ENCODE measurements around the gene COPE.
"Not testable (repeated sequence)": the region's sequence is repeated elsewhere in the genome, so short reads cannot be mapped to it uniquely, and the experiment has no call there.

COPE gene

DNA sequence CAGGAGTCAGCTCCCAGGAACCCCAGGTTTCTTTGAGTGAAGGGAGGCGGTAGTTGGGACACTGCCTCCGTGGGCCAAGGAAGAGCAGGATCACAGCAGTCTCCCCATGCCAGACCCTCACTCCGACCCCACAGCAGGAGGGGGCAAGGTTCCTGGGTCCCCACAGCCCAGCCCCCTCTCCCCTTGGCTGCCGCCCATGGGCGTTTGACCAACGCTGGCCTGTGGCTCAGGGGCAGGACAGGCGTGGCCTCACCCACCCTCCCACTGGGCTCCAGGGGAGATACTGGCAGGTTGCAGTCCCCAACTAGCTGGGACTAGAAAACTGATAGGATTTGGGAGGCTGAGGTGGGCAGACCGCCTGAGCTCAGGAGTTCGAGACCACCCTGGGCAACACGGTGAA lies 9.2 kb downstream of the COPE start:
- no peak for DNase-seq (ENCODE audit: extremely low read depth in 1 of 2, low read depth in 1 of 2)

DNA sequence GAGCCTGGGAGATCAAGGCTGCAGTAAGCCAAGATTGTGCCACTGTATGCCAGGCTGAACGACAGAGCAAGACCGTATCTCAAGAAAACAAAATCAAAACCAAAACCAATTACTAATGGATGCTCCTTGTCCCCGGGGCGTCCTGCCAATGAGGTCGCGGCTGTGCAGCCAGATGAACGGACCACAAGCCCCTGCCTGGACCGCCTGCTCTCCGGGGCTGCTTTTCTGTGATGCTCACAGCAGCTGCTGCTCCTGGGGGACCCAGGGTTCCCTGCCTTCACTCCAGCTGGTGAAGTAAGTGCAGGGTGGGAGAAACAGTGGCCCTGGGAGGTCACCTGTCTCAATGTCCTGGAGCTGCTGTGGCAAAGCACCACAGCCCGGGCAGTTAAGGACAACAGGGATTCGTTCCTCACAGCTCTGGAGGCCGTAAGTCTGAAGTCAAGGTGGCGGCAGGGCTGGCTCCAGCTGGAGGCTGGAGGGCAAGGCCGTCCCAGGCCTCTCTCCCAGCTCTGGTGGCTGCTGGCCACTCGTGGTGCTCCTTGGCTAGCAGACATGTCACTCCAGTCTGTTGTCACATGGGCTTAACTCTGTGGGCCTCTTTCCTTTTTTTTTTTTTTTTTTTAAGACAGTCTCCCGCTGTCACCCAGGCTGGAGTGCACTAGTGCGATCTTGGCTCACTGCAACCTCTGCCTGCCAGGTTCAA lies 10.1 kb downstream of the COPE start:
- DNase-seq (ENCODE audit: extremely low read depth in 1 of 2, low read depth in 1 of 2) = no peak

DNA sequence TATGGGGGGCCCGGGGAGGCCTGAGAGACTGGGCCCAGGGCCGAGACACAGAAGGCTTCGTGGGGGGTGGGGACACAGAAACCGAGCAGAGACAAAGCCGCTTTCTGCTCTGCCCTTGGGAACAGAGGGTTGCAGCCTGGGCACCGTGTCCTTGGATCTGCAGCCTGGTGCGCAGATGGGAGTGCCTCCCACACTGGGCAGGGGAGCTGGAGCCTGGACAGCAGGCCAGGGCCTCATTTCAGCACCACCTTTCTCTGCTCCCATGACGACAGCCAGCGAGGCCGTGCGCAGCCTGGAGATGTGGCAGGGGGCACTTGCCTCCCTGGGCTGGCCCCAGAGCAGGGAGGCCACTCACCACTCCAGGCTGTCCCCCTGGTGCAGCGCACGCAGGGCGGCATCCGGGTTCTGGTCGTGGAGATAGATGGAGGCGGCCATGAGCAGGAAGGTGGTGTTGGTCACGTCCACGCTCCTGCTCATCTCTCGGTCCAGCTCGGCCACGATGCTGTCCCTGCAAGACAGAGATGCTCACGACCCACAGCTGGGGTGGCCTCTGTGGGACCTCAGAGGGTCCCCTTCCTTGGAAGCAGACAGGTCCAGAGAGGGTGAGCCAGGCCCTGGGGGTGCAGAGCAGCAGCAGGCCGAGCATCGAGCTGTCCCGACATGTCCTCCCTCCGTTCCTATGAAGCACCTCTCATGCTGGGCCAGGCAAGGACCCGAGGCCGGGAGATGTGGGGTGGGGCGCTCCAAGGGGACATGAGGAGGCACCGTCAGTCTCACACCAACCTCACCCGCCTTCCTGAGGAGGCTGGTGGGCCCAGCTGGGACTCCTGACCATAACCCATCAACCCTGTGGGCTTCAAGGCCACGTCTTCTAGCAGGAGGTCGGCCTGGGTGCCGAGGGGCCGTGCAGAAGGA lies 12.3 kb downstream of the COPE start:
- DNase-seq (ENCODE audit: extremely low read depth in 1 of 2, low read depth in 1 of 2) = no peak

DNA sequence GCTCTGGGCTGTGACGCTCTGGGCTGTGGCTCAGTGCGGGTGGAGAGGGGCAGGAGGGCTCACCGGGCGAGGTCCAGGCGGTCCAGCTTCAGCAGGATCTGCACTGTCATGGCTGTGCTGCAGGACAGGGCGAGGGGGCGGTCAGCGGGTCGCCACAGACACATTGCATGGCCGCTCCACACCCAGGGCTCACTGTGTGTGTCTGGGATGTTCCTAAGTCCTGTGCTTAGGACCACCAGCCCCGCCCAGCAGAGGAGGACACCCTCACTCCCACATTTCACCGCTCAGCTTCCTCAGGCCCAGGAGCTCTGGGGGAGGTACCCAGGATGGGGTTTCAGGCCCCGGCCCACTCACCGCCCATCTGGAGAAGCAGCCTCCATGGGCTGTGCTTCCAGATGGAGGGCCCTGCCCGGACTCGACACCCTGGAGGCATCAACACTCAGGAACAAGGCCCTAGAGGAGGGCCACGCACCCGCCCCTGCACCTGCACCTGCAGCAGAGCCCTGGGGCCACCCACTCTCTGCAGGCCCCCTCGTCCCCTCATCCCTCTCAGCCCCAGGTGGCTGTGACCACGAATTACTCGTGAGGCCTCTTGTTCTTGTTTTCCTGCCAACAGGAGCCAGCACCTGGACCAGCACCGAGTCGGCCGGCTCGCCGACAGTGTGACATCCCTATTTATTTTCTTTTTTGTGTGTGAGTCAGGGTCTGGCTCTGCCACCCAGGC lies 13.5 kb downstream of the COPE start:
- no peak for DNase-seq (ENCODE audit: extremely low read depth in 1 of 2, low read depth in 1 of 2)

DNA sequence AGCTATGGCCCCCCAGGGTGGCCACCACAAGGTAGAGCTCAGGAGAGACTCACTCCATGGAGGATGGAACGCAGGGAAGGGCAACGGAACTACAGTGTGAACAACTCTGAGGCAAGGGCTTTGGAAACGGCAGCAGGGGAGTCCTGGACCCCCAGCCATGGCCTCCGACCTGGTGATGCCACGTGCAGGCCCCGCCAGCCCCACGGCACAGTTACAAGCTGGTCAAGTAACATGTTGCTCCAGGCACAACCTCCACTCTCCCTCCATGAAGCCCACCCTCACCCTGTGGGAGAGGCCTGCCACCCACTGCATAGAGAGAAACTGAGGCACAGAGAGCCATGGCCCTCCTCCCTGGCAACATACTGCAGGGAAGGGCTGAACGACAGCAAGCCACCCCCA lies 14.1 kb downstream of the COPE start:
- no peak for DNase-seq (ENCODE audit: extremely low read depth in 1 of 2, low read depth in 1 of 2)

DNA sequence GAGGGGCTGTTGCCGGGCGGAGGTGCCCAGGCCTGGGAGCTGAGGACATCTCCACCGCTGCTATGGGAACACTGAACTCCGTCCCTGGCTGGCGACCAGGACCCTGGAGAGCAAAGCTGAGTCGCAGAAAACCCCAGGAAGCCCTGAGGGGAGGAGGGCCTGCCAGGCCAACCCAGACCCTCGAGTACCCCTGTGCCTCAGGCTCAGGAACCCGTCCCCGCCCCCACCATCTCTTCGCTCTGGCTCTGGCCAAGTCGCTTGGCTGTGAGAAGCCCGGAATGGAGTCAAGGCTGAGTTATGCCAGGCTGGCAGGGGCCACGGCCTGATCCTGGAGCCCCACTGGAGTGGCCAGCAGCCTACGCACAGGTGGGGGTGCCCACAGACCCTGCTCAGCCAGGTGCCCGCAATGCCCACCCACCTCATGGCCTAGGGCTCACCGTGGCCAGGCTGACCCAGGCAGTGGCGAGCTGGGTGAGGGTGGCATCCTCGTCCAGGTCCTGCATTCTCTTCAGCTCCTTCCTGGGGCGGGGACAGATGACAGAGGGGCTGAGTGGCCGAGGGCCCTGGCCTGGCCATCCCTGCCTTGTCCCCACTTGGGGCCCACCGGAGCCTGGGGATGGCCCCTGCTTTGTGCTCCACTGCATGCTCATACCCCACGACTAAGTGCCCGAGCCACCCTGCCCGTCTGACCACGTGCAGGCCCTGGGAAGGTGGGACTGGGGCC lies 14.7 kb downstream of the COPE start:
- no peak for DNase-seq (ENCODE audit: extremely low read depth in 1 of 2, low read depth in 1 of 2)

DNA sequence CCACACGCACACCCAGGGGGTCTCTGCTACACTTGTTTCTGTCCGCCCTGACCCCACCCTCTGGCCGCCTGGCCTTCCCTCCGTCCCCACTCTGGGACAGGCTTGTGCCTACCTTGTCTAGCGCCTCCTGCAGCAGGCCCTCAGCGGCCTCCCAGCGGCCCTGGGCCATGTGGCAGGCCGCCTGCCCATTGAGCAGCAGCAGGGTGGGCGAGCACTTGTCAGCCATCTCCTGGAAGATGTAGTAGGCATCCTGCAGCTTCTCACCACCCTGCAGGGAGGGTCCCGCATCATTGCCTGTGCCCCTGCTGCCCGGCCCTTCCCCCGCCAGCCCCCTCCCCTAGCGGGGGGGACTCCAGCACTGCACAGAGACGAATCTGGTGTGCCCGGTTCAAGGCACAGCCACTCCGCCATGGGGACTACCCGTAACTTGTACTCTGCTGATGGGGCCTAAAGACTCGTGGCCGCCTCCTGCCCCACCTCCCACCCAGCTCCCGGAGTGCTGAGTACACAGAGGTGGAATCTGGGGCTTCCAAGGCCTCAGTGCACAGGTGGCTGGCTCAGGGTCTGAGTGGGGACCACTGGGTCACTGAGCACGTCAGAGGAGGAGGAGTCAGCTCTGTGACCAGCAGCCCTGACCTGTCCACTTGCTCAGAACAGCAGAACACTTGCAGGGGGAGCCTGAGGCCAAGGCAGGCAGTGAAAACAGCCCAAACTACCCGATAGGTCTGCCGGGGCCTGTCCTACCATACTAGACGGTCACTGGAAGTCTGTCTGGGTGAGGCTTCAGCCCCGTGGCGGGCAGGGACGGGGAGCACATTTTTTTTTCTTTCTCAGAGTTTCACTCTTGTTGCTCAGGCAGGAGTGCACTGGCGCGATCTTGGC lies 15.8 kb downstream of the COPE start:
- DNase-seq (ENCODE audit: extremely low read depth in 1 of 2, low read depth in 1 of 2) = no peak

DNA sequence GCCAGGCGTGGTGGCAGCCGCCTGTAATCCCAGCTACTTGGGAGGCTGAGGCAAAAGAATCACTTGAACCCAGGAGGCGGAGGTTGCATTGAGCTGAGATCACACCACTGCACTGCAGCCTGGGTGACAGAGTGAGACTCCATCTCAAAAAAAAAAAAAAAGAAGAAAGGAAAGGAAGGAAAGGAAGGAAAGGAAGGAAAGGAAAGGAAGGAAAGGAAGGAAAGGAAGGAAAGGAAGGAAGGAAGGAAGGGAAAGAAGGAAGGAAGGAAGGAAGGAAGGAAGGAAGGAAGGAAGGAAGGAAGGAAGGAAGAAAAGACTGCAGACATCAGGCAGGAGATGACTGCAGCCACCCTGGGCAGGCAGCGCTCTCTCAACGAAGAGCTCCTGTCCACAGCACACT lies 16.7 kb downstream of the COPE start:
- DNase-seq (ENCODE audit: extremely low read depth in 1 of 2, low read depth in 1 of 2) = not testable (repeated sequence)

DNA sequence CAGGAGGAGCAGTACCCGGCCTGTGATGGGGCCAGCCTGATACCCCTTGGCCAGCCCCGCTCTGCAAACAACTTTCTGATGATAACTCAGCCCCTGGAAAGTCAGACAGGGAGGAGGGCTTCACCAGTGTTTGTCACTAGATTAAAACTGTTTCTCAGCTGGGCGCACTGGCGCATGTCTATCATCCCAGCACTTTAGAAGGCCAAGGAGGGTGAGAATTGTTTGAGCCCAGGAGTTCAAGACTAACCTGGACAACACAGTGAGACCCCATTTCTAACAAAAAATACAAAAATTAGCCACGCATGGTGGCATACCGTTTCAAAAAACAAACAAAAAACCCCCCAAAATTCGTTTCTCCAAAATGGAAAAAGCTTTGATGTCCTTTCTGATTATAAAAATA lies 17.7 kb downstream of the COPE start:
- no peak for DNase-seq (ENCODE audit: extremely low read depth in 1 of 2, low read depth in 1 of 2)

DNA sequence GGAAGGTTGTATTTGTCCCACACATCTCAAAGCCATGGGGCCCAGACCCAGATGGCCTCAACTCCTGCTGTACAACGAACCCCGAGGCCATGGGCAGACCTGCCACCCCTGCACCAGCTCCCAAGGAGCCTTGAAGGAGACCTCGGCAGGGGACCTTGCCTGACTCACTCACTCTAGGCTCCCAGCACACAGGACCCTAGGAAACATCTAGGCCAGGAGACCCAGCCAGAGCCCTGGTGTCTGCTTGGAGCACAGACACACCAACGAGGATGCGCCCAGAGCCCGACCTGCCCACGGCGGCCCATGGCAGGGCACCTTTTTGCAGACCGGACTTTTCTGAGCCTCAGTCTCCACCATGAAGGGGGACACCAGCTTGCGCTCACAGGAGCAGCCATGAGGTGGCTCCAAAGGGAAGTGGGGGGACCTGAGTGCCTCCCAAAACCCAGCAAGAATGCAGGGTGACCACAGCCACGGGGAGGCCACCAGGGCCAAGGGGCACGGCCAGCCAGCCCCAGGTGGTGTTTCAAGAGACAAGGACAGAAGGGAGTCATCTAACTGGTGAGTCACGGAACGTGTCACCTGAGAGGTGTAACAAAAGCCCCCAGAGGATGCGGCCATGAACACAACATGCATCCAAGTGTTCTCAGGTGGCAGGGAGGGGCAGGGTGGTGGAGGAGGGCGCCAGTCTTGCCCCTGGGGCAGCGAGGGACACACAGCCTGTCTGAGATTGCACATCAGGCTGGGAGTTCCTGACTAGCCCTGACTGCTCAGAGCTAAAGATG lies 18.3 kb downstream of the COPE start:
- DNase-seq (ENCODE audit: extremely low read depth in 1 of 2, low read depth in 1 of 2) = no peak

DNA sequence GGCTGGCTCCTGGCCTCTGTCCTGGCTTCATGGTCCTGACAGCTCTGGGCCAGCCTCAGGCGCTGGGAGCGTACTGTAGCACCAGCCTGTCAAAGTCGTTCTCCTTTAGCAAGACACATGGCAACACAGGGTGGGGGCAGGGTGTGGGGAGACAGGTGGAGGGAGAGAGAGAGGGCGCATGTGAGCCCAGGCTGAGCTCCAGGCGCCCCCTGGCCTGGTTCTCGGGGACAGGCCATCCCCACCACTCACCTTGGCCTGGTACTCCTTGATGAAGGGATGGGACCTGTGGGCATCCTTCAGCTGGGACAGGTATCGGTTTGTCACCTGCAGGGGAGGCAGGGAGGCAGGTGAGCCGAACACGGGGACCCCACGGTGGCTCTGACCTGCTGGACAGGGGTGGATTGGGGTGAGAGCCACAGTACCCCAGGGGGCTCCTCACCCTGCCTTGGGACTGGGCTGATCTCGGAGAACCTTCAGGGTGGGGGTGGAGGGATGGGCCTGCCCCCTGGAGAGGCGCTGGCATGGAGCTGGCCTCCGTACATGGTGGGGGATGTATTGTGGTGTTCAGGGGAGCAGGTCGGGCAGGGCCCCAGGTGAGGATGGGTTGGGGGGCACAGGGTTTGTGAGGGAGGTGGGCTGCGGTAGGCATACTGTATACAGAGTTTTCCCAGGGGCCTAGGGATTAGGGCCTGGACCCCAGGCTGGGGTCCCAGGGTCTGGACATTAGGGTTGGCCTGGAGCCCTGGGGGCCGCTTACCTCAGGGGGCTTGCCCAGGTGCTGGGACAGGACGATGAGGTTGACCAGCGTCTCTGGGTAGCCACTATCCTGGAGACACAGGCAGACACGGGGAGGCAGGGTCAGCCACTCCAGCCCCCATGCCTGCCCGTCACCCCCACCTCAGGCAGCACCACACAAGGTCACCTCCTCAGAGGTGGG lies 19.3 kb downstream of the COPE start:
- no peak for DNase-seq (ENCODE audit: extremely low read depth in 1 of 2, low read depth in 1 of 2)

DNA sequence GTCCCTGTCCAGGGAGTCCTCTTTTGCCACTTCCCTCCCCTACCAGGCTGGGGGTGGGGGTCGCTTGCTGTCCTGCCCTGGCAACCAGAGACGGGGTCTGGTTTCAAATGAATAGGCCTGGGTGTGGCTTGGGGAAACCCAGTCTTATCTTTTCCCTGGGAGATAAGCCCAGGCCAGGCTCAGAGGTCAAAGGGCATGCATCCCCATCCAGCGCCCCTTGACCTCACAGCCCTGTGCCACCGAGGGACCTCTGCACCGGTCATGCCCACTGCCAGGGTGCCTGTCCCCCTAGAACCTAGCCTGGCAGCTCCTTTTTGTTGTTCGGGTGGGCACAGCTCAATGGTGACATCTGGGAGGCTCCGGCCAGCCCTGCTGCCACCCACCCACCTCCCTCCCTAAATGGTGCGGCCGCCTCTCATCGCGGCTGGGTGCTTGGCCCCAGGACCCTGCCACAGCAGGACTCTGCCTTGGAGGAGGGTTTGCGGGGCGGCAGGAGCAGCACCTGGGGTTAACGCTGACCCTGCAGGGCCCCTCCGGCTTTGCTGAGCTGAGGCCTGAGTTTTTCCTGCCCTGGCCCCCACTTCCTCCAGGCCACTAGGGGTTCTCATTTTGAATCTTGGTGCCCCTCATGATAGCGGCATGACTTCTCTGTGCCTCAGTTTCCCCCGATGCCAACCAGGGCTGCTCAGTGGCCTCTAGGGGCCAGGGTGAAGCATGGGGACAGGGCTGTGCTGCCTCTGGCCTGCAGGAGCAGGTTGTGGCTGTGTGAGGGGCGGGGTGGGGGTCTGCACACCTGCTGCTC lies 20.4 kb downstream of the COPE start:
- DNase-seq (ENCODE audit: extremely low read depth in 1 of 2, low read depth in 1 of 2) = no peak

DNA sequence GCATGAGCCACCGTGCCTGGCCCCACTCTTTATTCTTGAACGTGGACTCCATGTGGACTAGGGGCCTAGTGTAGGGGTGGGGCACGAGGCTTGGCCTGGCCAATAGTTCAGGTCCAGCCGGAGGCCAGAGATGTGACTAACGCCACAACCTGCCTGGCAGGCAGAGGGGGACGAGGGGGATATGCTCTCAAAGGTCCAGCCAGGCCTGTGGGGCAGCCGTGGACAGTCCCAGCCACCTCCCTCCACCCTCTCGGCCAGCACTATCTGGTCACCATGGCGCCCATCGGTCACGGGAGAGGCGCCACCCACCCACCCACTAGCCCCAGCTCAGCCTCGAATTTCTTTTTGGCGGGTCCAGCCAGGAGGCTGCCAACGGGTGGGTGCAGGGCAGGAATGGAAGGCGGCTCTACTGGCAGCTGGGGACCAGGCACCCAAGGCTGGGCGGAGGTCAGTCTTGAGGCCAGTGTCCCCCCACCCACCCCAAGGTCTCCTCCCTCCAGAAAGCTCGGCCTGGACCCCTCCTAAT lies 21.0 kb downstream of the COPE start:
- DNase-seq (ENCODE audit: extremely low read depth in 1 of 2, low read depth in 1 of 2) = no peak

DNA sequence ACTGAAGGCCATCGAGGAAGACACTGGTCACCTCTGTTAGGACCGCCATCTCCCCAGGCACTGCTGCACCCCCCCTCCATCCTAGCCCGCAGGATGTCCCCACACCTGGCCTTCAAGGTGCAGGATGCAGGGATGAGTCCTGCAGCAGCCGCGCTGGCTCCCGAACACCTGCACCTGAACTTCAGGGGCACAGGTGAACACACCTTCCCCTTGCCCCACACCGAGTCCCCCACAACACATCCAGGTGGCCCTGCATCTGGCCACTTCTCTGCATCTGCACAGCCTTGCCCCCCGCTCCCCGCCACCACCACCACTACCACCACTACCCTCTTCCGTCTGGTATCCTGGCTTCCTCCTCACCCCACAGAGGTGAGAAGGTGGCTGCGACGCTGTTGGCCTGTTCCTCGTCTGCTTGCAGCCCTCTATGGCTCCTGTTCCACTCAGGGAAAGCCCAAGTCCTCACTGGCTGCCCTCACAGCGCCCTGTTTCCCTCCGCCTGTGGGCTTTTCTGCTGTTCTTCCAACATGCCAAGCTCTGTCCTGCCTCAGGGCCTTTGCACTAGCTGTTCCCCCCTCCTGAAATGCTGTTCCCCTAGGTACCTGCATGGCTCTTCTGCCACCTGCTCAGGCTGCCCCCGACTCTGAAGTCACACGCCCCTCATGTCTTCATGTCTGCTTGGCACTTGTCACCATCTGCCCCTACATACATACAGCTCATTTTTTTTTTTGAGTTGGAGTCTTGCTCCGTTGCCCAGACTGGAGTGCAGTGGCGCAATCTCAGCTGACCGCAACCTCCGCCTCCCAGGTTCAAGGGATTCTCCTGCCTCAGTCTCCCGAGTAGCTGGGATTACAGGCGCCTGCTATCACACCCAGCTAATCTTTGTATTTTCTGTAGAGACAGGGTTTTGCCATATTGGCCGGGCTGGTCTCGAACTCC lies 21.8 kb downstream of the COPE start:
- DNase-seq (ENCODE audit: extremely low read depth in 1 of 2, low read depth in 1 of 2) = no peak

DNA sequence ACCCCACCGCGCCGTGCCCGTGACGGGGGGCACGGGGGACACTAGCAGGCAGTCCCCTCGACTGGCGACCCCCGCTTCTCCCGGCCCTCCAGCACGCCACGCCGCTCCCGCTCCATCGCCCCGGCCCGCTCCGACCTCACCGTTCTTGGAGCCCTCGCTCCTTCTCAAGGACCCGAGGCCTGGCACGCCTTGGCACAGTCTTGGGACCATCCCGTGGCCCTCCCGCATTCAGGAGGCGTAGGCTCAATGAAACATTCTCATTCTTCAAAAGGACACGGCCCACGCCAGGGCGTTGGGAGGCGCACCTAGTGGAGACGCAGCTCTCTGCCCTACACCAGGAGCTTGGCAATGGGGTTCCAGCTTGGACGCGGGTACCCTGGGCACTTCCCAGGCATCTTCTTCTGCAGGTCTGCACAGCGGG lies 22.8 kb downstream of the COPE start:
- DNase-seq (ENCODE audit: extremely low read depth in 1 of 2, low read depth in 1 of 2) = no peak

DNA sequence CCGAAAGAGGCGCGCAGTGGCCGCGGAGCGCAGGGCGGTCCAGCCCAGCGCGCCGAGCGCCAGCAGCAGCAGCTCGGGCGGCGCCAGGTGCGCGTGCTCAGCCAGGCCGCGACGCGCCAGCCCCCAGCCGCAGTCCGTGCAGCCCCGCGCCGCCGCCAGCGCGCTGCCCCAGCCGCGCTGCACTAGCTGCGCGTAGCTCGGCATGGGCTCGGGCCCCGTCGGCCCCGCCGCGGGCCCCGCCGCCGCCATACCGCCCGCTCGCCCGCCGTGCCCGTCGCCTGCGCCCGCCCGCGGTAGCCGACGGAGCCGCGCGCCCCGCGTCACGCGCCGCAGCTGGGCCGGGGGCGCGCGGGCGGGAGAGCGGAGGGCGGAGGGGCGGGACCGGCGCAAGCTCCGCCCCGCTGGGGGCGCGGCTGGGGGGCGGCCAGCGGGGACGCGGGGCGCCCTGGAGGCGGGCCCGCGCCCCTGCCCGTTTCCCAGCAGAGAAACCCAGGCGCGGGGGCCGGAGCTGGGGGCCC lies 23.3 kb downstream of the COPE start, which contains the start of gene CERS1:
Gene CERS1, minus strand, starts transcription at position 335 of the 518 bp plus-strand sequence. Its CDS starts 86 bp downstream, at position 249.
- DNase-seq (ENCODE audit: extremely low read depth in 1 of 2, low read depth in 1 of 2) = no peak

All from activated CD8-positive, alpha-beta memory T cell treated with anti-CD3 and anti-CD28 coated beads for 1 hour (primary cell).